COLO829 (cell line): ENCODE results near the gene ASNSD1.
"Not testable (repeated sequence)": the region's sequence is repeated elsewhere in the genome, so short reads cannot be mapped to it uniquely, and the experiment has no call there.

Experiments used
- DNase-seq: peaks from one replicate; pipeline ENCODE4 v3.0.0; 2012; ENCODE audit warnings: low spot score

Gene ASNSD1

DNA sequence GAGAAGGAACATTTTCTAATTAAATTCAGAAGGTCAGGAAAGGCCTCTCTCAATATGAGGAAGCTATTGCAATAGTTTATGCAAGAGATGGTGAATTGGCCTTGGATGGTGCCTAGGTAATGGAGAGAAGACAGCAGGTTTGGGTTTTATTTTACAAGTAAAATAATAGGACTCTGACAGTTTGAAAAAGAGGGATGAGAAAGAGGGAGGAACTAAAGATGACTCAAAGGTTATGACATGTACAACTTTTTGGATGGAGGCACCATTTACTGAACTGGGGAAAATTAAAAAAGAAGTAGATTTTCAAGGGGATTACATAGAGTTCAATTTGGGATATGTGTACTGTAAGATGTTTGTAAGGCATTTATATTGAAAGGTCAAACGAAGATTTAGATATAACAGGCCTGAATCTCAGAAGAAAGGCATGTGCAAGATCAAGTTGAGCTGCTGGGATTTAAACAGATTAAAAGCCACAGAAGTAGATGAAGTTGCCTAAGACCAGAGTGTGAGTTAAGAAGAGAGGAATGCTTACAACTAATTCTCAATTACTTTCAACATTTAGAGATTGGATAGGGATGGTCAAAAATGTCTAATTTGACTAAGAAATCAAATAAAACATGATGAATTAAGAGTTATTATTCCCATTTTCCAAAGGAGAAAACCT lies 12.3 kb upstream of the ASNSD1 start:
- DNase-seq = no peak

DNA sequence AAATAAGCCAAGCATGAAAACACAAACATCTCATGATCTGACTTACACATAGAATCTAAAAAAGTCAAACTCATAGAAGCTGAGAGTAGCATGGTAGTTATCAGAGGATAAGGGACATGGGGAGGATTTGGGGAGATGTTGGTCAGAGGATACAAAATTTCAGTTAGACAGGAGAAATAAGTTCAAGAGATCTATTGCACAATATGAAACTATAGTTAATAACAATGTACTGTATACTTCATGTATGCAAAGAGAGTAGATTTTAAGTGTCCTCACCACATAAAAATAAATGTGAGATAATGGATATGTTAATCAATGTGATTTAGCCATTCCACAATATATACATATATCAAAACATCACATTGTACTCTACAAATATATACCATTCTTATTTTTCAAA lies 10.0 kb upstream of the ASNSD1 start:
- DNase-seq = no peak

DNA sequence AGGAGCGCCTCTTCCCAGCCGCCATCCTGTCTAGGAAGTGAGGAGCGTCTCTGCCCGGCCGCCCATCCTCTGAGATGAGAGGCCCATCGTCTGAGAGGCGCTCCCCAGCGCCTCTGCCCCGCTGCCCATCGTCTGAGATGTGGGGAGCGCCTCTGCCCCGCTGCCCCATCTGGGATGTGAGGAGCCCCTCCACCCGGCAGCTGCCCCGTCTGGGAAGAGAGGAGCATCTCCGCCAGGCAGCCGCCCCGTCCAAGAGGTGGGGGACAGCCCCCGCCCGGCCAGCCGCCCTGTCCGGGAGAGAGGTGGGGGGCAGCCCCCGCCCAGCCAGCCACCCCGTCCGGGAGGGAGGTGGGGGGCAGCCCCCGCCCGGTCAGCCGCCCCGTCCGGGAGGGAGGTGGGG lies 7.8 kb upstream of the ASNSD1 start:
- DNase-seq = not testable (repeated sequence)

DNA sequence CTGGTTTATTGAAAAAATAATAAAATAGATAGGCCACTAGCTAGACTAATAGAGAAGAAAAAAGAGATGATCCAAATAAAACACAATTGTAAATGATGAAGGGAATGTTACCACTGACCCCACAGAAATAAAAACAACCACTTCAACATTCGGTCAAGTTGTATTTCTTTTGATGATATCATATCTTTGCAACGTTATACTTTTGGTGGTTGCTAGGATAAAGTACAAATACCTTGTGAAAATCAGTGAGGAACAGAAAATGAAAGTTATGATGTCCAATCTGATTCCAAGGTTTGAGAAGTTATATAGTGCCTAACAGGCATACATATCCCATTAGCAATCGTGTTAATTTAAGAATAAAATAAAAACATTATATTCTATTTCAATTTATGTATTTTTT lies 6.6 kb upstream of the ASNSD1 start:
- DNase-seq = no peak

DNA sequence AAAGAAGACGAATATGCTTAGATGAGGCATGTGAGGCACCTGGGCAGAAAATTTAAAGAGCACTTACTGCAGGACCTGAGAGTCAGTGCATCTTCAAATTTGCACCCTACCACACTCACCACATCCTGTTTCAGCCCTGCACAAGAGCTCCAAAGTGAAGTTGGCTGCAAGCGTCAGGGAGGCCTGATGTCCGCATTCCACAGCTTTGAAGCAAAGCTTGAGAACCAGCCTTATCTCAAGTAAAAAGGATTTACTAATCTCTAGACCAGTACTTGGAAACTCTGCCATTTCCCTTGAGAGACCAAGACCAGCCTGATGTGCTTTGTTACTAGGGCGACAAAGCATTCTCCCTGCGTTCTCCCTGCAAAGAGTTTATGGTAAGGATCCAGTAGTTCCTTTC lies 3.4 kb upstream of the ASNSD1 start:
- DNase-seq = no peak

DNA sequence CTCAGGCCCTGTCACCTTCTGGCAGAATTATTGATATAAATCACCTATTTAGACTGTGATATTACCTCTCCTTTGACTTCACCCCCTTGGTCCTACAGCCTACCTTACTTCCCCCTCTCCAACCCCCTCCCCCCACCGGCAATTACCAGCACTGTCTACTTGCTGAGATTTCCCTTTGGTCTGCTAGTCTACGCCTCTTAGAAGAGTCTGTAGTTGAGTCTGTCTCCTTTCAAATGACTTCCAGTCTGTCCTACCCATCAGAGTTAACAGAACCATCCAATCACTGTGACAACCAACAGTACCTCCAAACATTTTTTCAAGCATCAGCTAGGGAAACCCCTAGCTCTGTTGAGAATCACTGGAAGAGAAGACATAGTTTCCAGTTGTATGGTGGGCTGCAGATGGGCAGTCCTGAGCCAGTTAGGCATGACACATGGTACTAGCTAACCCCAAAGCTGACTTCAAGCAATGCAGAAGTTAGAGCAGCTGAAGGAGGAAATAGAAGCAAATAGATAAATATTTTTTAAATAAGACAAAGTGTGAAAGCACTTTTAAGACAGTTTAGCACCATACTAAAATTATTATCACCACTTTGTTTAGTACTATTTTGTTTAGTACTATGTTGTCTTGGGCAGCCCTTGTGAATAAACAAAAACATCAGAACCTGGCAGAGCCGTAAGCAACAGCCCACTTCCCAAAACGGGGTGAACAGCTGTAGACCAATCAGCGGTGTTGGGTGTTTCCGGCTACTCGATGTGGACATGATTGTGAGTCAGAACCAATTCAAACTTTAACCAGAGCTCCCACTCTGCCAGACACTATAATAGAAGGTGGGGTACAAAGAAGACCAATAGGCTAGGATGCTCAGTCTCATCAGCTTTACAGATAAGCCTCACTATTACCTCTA lies 2.7 kb upstream of the ASNSD1 start:
- no peak for DNase-seq

DNA sequence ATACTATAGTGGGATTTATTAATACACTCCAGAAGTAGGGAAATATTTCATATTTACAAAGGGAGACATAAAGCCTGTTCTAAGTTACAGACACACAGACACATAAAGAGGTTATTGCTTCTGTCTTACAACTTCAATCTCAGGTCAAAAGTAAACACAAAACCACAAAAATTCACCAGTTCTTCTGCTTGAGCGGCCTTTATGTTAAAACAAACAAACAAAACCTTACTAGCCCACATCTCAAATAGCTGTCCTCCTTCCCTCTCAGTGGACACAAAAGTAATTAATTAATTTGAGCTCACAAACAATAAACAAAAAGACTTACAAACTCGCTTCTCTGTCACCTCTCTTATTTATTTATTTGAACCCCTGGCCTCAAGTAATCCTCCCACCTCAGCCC lies 1.5 kb upstream of the ASNSD1 start:
- no peak for DNase-seq

DNA sequence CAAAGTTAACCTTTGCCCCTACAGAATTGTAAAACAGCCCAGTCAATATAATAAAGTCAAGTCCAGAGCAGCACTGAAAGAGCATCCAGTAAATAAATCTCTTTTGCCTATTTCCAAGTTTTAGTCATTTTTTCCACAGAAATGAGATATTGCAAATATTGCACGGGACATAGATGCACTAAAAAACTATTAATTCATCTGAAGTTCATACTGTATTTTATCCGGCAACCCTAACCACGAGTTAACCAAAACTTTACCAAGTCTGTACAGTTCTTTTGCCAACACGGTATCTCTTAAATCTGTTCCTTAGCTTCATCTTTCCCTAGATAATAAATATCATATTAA lies 484 bp upstream of the ASNSD1 start:
- no peak for DNase-seq

DNA sequence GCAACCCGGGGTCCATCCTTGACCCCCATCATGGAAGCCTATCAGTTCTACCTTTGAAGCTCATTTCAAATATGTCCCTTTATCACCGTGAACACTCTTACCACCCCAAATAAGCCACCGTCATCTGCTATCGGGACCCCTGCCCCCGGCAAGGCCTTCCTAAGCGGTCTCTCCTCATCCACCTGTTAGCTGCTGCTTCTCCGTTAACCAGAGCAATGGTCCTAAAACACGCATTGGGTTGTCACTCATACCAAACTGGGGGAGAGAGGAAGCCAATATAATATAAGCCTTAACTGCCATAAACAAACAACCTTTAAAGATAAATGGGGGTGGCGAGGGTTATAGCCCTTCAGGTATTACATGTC lies 680 bp downstream of the ASNSD1 start:
- no peak for DNase-seq

DNA sequence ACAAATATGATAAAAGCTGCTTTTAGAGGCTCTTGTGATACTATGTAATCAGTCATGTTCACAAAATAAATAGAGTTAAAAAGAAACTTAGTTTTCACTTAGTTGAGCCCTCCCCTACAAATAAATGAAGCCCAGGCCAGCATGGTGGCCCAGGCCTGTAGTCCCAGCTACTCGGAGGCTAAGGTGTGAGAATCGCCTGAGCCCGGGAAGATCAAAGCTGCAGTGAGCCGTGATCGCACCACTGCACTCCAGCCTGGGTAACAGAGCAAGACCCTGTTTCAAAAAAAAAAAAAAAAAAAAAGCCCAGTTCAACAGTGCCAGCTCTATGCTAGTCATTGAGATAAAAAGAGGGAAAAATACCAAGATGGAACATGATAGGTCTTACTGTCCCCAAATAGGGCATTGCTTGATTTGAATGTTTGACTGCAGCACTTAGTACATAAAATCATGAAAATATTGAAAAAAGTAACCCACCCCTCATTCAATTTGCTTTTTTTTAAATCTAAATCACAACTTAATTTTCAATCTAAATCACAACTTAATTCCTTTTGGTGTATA lies 1.5 kb downstream of the ASNSD1 start:
- no peak for DNase-seq

DNA sequence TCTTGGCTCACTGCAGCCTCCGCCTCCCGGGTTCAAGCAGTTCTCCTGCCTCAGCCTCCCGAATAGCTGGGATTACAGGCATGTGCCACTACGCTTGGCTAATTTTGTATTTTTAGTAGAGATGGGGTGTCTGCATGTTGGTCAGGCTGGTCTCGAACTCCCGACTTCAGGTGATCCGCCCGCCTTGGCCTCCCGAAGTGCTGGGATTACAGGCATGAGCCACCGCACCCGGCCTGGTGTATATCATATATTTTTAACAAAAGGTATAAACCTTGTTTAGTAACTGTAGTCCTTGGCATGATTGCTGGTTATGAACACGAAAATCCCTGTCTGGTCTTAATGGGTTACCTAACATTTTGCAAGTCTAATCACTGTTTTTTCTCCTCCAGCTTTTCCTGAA lies 2.1 kb downstream of the ASNSD1 start:
- DNase-seq = not testable (repeated sequence)

DNA sequence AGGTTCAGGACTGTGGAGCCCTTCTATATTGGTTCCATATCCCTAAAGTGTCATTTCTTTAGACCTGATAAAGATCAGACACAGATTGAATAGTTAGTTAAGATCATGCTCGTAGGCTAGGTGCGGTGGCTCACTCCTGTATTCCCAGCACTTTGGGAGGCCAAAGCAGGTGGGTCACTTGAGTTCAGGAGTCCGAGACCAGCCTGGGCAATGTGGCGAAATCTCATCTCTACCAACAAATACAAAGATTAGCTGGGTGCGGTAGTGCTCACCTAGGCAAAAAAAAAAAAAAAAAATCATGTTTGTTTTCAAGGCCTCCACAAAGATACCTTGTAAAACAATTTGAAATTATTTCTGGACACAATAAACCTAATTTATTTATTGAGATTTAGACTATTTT lies 8.7 kb downstream of the ASNSD1 start:
- no peak for DNase-seq

DNA sequence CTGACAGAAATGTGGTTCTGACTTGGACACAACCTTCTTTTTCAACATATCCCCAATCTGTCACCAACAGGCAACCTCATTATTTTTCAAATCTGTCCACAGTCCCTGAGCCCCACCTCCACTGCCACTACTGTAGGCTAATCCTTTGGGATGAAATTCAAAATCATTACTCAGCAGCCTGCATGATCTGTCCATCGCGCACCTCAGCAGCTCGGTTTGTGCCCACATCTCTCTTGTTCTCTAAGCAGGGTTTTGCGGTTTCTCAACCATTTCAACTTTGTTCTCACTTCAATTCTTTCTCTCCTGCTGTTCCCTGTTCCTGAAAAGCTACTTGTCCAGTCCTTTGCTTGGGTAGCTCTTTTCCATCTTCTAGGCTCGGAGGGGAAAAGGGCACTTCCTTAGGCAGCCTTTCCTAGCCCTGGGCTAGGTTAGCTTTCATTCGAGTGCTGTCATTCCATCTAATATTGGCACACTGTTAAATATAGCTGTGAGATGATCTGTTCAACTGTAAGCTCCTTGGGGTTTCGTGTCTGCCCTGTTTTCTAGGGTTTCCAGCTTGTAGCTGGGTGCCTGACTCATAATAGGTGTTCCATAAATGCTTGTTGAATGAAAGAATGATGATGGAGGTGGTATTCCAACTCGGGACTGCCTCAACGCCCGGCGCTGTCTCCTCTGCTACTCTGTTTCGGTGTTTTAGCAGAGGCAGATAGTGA lies 12.6 kb downstream of the ASNSD1 start:
- DNase-seq = no peak

DNA sequence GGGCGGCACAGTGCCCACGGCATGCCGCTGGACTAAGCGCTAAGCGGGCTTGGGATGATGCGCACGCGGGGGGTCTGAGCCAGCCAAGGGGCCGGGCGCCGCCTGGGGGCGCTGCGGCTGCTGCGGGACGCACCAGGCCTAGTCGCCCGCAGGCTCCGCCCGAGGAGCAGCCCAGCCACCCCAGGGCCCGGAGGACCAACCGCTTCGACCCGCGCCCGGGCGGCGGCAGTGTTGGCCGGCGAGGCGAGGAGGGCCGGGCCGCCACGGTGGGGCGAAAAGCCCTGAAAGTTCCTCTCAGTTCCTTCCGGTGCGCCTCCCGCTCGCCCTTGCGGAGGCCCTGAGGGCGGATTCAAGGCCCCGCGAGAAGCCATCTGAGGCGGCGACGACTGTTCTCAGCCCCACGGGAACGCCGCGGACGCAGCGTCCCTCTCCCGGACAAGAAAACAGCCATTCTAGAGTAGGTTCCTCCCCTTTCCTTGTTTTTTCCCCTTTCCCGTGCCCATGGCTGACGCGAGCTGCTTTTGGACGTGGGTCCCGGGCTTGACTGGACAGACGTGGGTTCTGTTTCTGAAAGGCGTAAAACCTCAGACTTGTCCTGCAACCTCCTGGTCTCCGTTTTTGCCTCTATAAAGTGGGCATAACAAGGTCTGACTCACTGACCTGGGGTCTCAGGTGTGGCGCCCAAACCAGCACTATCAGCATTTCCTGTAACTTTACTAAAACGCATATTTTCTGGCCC lies 13.3 kb downstream of the ASNSD1 start, which contains the start of gene ANKAR:
ANKAR (plus strand) TSS at position 297 of the 739 bp plus-strand sequence. CDS start 1,821 bp downstream, outside the sequence.
- peak; percentile 60 for DNase-seq

DNA sequence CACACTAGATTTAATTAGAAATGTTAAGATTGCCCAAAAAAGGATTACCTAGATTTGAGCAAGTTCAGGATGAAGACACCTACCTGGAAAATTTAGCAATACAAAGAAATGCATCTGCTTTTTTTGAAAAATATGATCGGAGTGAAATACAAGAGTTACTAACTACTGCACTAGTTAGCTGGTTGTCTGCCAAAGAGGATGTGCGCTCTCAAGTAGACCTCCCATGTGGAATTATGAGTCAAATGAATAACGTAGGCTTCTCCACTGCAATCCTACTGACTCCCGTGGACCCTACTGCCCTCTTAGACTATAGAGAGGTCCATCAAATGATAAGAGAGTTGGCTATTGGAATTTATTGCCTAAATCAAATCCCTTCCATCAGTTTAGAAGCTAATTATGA lies 15.2 kb downstream of the ASNSD1 start:
- no peak for DNase-seq

DNA sequence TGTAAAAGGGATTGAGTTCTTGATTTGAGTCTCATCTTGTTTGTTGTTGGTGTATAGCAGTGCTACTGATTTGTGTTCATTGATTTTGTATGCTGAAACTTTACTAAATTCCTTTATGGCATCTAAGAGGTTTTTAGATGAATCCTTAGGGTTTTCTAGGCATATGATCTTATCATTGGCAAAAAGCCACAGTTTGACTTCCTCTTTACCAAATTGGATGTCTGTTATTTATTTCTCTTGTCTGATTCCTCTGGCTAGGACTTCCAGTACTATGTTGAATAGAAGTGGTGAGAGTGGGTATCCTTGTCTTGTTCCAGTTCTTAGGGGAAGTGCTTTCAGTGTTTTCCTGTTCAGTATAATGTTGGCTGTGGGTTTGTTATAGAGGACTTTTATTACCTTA lies 18.0 kb downstream of the ASNSD1 start:
- no peak for DNase-seq

DNA sequence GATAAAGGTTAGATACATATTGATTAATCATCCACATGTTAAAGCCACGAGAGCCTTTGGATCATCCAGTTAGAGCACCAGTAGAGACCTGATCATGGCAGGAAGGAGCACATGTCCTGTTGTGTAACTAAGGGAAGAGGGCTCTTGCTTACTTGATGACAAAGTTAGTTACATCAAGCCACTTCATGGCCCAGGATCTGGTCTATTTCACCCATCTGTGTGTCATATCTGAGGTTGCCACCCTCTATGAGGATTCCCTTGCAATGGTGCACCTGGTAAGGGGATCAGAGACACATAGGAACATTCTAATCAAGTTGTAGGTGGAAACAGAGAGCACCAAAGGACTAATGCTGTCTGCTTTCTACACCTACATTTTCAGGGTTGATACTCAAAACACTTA lies 19.9 kb downstream of the ASNSD1 start:
- DNase-seq = no peak

DNA sequence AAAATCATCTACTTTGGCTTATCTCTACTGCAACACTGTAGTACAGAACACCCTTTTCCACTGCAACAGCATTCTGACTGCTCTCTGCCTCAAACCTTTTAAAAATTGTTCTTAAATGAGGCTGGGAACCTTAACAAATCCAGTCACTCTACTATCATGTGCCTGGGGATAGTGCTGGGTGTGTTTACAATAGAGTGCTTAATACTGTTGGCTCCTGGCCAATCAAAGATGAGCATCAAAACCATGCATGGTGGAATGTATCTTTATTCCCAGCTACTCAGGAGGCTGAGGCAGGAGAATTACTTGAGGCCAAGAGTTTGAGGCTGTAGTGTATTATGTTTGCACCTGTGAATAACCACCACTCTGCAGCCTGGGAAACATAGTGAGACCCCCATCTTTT lies 20.6 kb downstream of the ASNSD1 start:
- no peak for DNase-seq

DNA sequence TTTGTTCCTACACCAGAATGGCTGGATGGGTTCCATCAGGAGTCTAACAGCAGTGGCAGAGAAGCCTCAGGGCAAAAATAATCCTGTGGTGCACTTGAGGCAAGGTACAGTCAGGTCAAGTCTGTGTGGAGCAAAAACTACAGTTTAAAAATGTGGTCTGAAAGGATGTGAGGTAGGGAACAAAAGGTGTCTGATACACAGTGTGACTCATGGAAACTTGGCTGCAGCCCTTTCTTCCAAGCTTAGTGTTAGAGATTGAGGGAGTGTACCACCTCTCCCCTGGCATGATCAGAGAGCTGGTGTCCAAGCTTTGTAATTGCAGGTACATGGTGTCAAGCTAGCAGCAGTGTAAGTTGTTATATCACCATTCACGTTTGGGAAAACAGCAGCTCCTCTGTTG lies 22.1 kb downstream of the ASNSD1 start:
- no peak for DNase-seq

DNA sequence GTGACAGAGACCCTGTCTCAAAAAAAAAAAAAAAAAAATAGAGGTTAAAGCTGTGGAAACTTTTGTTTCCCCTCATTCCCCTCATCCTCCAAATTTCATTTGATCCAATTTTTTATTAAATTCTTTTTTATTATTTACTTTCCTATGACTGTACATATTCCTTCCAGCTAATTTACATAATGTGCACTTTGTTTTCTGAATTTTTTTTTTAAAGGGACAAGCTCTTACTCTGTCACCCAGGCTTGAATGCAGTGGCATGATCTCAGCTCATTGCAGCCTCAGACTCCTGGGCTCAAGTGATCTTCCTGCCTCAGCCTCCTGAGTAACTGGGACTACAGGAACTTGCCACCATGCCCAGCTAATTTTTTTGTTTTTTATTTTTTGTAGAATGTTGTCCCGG lies 23.6 kb downstream of the ASNSD1 start:
- no peak for DNase-seq

DNA sequence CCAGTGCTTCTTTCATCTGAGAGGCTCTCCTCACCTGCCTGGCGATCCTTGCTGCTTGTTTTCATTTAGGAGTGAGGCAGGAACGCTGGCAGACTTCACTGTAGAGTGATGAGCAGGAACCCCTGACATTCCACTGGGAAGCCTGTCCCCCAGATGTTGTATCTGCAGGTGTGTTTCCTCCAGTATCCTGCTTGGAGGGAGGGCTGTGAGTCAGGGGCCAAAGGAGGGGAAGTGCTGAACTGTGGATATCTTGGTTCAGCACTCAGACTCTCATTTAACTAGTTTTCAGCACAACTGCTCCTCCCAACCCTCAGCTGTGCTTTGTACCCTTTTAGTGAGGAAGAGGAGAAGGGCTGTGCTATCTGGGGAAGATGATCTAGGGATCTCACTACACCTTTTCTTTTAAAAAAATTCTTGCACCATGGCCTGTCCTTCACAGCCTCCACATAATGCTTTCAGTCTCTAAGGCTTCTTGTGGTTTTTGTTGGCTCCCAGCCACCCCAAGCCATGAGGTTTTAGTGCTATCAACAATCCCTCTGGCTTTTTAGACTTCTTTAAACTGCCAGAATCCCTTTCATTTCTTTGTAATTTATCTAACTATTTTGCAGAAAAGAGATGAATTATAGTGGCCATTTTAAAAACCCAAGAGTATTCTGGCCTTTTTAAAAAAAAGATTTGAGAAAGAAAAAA lies 24.4 kb downstream of the ASNSD1 start:
- peak; percentile 26 for DNase-seq
